ENCODE data around the gene KSR2.
A peak's percentile ranks its signal among the peaks of the same experiment; 100 is the strongest.

KSR2 gene

GRCh38 chr12:117438809-117439208, 530.0 kb downstream of the KSR2 start:
- no peak for DNase-seq

- DNase-seq: no peak
Measured at GRCh38 chr12:117437516-117438255, 531.1 kb downstream of the KSR2 start.

- DNase-seq: no peak
Measured at GRCh38 chr12:117433878-117434277, 534.9 kb downstream of the KSR2 start.

DNA sequence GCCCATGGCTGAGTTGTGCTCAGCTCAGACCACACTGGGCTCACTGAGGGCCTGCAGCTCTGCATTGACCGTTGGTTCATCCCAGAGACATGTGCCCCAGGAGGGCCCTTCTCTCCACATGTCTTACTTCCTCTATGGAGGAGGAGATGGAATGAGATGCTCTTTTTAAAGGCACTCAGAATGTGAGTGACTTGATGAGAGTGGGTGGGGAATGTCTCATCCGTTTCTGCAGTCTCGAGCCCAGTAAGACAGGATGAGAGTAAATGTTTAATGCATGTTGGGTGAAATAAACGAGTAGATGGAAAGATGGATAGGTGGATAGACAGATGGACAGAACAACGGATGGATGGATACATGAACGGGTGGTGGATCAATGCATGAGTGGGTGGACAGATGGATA, 538.5 kb downstream of the KSR2 start:
- no peak for DNase-seq

- DNase-seq: no peak
Measured at GRCh38 chr12:117427211-117427610, 541.6 kb downstream of the KSR2 start.

- no peak for DNase-seq
Measured at GRCh38 chr12:117421987-117422386, 546.8 kb downstream of the KSR2 start.

- no peak for DNase-seq
Measured at GRCh38 chr12:117421068-117421752, 547.6 kb downstream of the KSR2 start.

- no peak for DNase-seq
Measured at GRCh38 chr12:117417004-117417403, 551.8 kb downstream of the KSR2 start.

DNA sequence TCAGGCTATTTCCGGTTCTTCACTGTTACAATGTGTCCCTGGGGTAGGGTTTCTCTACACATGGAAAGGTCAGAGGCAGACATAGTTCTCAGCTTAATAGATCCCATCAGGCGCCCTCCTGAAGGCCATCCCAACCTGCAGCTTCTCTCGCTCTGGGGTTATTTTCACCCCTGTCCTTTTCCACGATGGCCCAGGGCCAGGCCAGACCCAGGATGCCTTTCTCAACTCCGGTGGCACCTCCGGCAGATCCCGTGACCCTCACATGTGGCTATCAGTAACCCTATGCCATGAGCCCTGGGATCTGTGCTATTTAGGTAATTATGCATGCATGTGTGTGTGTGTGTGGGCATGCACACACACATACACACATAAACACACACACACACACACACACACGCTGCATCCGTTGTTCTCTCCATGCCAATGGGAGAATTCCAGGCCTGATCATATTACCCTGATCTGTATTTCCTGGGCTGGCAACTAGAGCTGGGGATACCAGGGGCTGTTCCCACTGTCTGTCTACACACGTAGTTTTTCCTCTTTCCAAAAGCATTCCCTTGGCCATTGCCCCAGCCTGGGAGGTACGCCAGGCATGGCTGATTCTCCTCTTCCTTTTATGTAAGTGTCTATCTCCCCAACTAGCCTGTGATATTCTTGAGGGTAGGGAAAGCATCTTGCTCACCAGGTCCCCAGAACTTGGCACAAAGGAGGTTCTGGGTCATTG, 556.2 kb downstream of the KSR2 start:
- no peak for DNase-seq

- DNase-seq: no peak
Measured at GRCh38 chr12:117409286-117409685, 559.5 kb downstream of the KSR2 start.

DNA sequence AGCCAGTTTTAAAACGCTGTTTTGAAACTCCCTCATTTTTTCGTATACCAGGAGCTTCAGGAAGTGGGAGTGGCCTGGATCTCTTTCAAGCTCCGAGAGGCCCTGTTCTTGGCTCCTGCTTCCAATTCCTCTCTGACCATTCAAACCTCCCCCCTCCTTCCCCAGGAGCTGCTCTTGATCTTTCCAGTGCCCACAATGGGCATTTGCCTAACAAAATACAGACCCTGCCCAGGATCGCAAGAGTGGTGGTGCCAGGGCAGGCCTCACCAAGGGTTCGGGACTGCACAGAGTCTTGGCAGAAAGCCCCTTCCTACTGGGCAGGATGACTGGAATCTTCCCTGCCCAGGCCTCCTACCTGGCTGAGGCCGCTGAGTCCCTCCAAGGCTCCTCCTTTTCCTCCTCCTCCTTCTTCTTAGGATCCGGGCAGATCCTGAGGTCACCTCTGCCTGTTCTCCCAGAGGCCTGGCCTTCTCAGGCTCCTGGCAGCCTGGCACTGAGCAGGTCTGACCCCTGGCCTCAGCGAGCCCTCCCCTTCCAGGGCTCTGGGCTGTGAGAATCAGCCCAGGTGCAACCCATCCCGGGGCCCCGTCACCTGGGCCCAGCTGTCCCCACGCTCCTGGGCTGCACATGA, 560.5 kb downstream of the KSR2 start:
- DNase-seq: no peak

- no peak for DNase-seq
Measured at GRCh38 chr12:117404940-117405339, 563.9 kb downstream of the KSR2 start.

- DNase-seq: peak; percentile 38
Measured at GRCh38 chr12:117404203-117404853, 564.5 kb downstream of the KSR2 start.

DNA sequence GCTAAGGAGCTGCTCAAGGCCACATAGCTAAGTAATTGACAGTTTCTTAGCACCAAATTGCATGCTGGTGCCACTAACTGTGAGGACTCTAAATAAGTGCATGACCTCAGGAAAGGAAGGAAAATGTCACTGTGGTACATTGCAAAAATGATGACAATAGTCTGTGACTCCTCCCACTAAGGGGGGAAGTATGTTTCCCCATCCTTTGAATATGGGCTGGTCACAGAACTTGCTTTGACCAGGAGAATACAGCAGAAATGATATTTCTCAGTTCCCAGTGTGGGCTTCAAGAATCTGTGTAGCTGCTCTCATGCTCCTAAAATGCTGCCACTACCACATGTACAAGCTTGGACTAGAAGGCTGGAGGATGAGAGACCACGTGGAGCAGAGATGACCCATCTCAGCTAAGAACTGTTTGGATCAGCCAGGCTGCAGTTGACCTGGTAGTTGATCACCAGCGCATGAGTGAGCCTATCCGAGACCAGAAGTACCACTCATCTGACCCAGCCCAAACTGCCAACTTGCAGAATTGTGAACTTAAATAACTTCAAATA, 565.1 kb downstream of the KSR2 start:
- no peak for DNase-seq
